Measurements from ENCODE around the gene BRAF.
A peak's percentile ranks its signal among the peaks of the same experiment; 100 is the strongest.
"Not testable (repeated sequence)": the region's sequence is repeated elsewhere in the genome, so short reads cannot be mapped to it uniquely, and the experiment has no call there.

Gene BRAF

DNA sequence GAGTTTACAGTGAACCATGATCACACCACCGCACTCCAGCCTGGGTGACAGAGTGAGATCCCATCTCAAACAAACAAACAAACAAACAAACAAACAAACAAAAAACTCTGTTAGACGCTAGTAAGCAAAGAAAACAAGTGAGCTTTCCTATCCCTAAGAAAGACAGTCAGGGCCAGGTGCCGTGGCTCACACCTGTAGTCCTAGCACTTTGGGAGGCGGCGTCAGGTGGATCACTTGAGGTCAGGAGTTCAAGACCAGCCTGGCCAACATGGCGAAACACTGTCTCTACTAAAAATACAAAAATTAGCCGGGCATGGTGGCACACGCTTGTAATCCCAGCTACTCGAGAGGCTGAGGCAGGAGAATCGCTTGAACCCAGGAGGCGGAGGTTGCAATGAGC lies 247.8 kb downstream of the BRAF start:
- DNase-seq, result not testable (repeated sequence)

DNA sequence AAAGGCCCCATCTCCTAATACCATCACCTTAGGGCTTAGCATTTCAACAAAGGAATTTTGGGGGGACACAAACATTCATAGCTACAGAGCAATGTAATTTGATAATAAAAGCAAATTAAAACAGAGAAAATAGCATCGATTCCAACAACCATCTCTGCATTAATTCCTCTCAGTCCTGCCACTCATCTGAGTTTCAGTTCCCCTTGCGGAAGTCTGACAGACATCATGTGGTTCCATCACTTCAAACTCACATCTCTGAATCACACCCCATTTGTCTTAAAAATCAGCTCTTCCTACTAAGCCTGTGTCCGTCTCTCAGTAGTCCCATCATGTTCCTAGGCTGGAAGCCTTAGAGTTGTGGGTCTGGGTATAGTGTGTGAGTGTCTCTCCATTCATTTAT lies 248.4 kb downstream of the BRAF start:
- DNase-seq, result peak; percentile 84

DNA sequence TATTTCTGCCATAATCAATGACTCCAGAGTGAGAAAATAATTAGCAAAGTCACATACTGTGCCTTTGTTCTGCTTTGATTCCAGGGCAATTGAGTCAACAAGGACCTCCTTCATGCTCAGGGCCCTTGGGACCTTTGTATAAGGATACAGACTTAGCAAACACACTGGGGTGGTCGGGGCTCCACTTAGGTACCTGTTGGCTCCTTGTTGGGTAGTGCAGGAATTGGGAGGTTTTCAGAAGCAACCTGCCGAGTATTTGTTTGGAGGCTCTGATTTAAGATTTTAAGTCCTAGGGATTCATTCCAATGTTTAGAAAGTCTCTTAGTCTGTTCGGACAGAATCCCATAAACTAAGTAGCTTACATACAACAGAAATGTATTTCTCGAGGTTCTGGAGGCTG lies 249.0 kb downstream of the BRAF start:
- DNase-seq, result no peak

DNA sequence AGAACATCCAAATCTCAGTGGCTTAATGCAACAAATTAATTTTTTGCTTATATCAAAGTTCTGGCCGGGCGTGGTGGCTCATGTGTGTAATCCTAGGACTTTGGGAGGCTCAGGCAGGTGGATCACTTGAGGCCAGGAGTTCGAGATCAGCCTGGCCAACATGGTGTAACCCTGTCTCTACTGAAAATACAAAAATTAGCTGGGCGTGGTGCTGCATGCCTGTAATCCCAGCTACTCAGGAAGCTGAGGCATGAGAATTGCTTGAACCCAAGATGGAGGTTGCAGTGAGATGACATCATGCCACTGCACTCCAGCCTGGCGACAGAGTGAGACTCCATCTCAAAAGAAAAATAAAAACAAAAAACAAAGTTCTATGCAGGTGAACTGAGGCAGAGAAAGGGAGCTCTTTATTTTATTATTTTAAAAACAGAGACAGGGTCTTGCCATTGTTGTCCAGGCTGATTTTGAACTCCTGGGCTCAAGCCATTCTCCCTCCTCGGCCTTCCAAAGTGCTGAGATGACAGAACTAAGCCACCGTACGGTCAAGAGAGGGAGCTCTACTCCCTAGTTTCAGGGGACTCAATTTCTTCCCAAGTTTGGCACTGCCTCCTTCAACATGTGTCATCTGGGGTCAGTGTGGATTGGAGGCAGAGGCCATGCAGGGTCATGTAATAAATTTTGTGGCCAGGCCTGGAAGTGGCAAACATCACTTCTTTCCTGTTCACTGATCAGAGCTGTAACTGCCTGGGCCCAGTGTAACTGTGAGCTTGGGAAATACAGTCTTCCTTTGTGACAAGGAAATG lies 249.6 kb downstream of the BRAF start:
- peak; percentile 95 for DNase-seq

DNA sequence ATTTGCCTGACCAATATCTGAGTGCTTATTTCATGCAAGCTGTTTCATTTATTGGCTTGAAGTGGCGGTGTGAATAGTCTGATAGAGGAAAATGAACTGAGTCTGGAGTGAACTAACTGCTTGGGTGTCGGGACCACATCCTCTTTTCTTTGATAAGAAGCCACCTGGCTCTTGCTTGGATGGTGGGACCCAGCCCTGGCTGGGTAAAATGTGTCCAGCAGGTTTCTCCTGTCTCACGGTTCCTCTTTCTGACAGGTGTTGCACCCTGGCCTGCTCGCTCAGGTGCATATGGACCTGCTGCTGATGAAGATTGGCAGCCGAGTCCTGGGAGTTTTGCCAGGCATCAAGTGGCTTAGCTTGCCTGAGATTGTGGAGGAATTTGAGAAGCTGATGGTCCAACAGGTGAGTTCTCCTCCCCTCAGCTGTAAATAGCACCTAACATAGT lies 250.4 kb downstream of the BRAF start:
- DNase-seq, result no peak

- no peak for DNase-seq
Observed at GRCh38 chr7:140673774-140674155, 251.0 kb downstream of the BRAF start.

DNA sequence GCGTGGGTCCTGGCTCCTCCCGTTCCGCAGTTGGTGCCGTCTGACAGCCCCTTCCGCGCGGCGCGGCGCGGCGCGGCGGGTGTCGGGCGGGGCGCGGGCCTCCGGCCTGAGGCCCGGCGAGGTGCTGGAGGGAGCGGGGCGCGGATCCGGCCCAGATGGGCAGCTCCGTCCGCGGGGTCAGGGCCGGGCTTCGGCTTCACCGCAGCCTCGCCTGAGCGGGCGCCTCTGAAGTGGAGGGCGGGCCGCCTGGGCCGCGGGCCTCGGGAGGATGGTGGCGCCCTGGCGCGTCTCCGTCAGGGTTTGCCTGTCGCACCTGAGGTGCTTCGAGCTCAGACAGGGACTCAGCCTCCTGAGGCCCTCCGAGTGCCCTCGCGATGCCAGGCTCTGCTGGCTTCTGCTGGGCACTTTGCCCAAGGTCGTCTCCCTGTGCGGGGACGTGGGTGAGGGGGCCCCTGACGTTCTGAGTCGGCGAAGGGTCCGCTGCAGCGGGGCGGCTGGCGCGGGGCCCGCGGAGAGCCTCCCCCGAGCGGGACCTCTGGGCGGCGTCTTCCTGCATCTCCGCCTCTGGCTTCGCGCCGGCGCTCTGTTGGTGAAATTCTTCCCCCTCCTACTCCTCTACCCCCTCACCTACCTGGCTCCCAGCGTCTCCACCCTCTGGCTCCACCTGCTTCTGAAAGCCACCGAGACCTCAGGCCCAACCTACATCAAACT lies 251.5 kb downstream of the BRAF start:
- DNase-seq, result no peak

GRCh38 chr7:140672382-140673062 lies 252.2 kb downstream of the BRAF start, which contains the start of gene ADCK2:
TSS of gene ADCK2 (plus strand) at chr7:140672945. CDS start at chr7:140673331, 386 bp downstream.
- DNase-seq, result peak; percentile 19

DNA sequence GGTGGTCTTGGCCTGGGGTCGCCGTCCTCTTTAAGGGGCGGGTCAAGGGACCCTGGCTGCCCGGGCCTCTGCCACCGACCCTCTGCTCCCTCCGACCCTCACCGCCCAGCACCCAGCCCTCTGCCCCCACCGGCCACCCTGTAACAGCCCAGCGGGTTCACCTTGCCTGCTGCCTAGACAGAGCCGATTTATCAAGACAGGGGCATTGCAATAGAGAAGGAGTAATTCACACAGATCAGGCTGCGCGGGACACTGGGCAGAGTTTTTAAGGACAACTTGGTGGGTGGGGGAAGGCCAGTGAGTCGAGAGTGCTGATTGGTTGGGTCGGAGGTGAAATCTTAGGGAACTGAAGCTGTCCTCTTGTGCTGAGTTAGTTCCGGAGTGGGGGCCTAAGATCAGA lies 252.8 kb downstream of the BRAF start:
- peak; percentile 43 for DNase-seq

DNA sequence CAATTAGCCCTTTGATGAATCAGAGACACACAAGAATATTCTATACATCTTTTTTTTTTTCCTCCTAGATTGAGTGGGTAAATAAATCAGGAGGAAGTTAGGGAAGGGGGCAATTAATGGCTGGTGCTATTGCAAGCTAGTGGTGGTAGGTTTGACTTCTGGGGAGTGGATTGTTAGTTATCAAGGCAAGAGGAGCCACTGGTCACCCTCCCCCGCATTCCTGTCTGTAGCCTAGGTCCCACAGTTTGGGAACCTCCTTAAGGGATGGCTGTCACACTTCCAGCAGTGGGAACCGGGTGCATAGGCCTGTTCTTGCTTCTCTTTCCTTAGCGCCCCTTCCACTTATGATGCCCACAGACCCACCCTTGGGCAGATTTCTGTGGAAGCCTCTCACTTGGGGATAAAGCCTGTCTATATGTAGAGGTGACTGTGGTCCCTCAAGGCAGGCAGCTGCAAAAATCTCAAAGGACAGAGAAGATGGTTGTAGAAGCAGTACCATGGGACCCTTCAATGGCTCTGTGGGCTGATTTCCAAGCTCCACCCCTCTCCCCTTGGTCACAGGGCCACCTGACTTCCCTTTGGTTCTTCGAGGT lies 254.3 kb downstream of the BRAF start:
- DNase-seq, result no peak

GRCh38 chr7:140669862-140670261 lies 254.9 kb downstream of the BRAF start:
- DNase-seq, result not testable (repeated sequence)

- DNase-seq, result peak; percentile 23
Observed at GRCh38 chr7:140669352-140669751, 255.4 kb downstream of the BRAF start.

Measured in MV-4-11 (cell line).